Left renal pelvis (tissue), 4 donors: ENCODE results near the gene TMEM54. TPM values are rescaled to one million over a fixed set of nuclear protein-coding genes. Genes with fewer than 3 reads are reported as not detected.

Experiments used
- DNase-seq, 4 donors: peaks; one replicate each; pipeline ENCODE4 v3.0.0-alpha.2; 2013; ENCODE audit warnings: low read depth in 4 of 4, low spot score in 3 of 4
- polyA plus RNA-seq, 4 donors: library from polyadenylated mRNA; unstranded; fragments of 120-200 nt; gene quantifications; one replicate each; pipeline ENCODE4 v1.2.1, GENCODE V29; 2013; ENCODE audit not compliant: insufficient read length in 4 of 4

The TMEM54 gene
- polyA plus RNA-seq, 4 donors, result 8.7 to 17.9 (median 11.1) TPM

DNA sequence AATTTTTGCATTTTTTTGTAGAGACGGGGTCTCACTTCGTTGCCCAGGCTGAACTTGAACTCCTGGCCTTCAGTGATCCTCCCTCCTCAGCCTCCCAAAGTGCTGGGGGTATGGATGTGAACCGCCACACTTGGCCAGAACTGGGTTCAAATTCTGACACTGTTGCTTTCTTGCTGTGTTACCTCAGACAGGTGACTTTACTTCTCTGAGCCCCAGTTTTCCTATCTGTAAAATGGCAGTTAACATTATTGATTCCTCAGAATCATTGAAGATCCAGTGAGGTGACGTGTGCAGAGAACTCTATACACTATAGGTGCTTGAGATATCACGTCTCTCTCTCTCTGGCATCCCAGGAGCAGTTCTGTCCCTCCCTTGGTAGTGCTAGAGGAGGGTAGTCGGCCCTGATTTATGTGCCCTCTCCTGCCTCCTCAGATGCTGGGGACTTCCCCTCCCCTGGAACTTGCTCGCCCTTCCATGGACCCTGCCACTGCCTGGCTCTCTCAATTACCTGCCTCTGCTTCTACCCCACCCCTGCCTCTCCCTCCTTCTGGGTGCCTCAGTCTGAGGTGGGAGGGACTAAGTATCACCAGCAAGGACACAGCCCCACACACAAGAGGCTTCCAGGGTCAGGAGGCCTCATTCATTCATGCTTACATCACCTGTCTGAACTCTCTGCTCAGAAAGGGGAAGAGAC is 17.7 kb downstream of the TMEM54 start:
- DNase-seq, result no peak

DNA sequence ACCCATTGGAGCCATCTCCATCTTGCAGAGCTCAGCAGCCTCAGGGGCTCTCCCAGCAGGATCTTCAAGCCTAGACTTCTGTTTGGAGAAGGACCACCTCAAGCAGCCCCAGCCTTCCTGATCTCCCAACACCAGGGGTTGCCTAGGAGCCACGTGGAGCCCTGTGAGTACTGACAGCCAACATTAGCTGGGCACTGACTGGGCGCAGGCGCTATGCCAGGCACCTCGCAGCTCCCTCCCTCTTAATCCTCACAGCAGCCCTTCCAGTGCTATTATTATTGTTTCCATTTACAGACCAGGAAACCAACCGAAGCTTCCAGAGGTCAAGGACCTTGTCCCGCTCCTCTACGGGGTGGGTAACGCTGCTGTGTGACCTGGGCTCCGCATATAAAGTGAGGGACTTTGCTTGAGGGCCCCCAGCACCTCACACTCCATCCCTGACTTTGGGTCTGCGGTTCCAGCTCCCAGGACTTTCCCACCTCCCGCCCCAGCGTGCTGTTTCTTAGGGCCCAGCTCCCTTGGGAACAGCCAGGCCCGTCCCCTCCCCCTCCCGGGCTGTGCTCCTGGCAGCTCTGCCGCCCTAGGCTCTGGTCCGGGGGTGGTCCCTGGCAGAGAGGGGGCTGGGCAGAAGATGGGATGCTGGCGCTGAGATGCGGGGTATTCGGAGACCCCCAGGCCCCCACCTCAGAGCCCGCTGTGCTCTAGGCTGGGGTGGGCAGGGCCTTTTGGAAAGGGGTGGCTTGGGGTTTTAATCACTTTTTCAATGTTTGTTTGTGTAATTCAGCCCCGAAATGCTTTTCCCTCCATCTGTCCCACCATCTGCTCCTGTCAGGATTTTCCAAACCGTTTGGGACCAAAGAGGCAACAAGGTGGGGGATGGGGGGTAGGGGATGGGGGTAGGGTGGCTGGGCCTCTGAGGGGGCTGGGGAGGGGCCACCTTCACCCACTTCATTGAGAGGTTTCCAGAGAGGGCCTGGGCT is 19.0 kb downstream of the TMEM54 start:
- DNase-seq, result no peak

DNA sequence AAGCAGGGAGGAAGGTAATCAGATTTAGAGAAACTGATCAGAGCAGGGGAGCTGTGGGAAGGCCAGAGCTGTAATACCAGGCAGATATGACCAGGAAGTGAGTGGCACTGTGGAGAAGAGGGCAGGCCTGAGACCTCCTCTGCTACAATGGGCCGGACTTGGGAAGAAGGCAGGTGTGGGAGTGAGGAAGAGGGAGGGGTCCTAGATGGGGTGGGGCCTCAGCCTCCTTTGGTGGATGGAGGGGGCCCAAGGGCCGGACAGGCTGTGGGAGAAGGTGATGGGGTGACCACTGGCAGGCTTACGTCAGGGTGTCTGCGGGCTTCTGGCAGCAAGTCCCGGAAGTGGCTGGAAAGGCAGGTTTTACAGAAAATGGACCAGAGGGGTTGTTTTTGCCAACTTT is 19.9 kb downstream of the TMEM54 start:
- no peak for DNase-seq

GRCh38 chr1:32878637-32879041 is 22.6 kb downstream of the TMEM54 start:
- DNase-seq, result no peak

- no peak for DNase-seq
Measured at GRCh38 chr1:32878183-32878582, 23.0 kb downstream of the TMEM54 start.

GRCh38 chr1:32877211-32878110 is 23.7 kb downstream of the TMEM54 start:
- DNase-seq, result no peak

- no peak for DNase-seq
Measured at GRCh38 chr1:32876341-32877210, 24.6 kb downstream of the TMEM54 start.

- no peak for DNase-seq
Measured at GRCh38 chr1:32874860-32875752, 26.1 kb downstream of the TMEM54 start.

- DNase-seq, result no peak
Measured at GRCh38 chr1:32873484-32873883, 27.7 kb downstream of the TMEM54 start.

GRCh38 chr1:32872192-32872460 is 29.1 kb downstream of the TMEM54 start:
- no peak for DNase-seq

- DNase-seq, result no peak
Measured at GRCh38 chr1:32871364-32872191, 29.6 kb downstream of the TMEM54 start.

DNA sequence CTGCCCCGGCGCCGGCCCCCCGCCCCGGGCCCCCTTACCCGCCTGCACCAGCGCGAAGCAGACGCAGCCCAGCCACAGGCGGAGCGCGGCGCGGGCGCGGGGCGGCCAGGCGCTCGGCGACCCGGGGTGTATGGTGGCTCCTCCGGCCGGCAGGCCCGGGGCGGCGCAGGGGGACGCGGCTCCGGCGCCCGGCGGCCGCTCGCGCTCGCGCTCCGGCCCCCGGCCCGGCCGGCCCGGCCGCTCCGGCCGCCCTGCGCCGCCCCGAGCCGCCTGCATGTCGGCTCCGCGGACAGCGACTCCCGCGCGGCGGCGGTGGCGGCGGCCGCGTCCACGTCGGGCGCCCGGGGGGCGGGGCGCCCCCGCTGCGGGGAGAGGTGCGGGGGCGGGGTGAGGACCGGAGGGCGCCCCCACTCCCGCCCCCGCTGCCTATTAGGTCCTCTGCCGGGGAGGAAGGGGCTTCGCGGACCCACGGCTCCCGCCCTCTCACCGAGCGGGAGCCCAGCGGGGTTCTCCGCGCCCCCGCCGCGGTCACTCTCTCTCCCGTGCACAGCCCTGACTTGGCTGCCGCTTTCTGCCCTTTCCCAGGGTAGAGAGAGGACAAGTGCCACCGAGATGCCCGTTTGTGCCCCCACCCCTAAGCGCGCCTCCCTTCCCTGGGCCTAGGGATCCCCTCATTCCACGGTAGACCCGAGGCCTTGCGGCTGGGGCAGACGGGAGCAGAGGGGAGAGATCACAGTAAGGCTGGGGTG is 30.4 kb downstream of the TMEM54 start, which contains the start of gene FNDC5:
FNDC5 (minus strand) TSS at position 298 of the 749 bp plus-strand sequence.
- no peak for DNase-seq

- no peak for DNase-seq
Measured at GRCh38 chr1:32869923-32870614, 31.1 kb downstream of the TMEM54 start.

GRCh38 chr1:32868806-32869455 is 32.3 kb downstream of the TMEM54 start:
- no peak for DNase-seq

DNA sequence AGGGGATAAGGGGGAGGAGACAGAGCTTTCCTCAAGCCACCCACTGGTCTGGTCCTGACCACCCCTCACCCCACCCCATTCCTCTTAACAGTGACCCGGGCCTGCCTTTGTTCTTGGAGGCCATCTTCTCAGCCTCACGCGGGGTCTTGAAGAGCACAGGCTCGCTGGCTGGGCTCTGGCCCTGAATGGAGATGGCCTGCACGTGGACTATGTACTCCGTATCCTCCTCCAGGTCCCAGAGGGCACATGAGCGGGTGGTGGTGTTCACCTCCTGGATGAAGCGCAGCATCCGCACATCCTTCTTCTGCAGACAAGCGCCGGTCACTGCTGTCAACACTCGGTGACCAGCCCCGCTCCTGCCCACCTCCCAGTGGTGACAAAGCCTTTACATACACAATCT is 33.1 kb downstream of the TMEM54 start:
- no peak for DNase-seq

- no peak for DNase-seq
Measured at GRCh38 chr1:32867671-32868070, 33.5 kb downstream of the TMEM54 start.
